Measurements from ENCODE around the gene KCTD15. TPM values are rescaled to one million over a fixed set of nuclear protein-coding genes. Genes with fewer than 3 reads are reported as not detected.

Gene KCTD15
- total RNA-seq, 1 donor from 2014 or later: 9.9 TPM

GRCh38 chr19:33841685-33842084 lies 45.0 kb downstream of the KCTD15 start:
- Histone ChIP-seq H3K4me3 (no peak overlapping the region), H3K27ac (replicated peaks) (no peak overlapping the region), H3K27me3 (ENCODE audit: low read depth) (peaks cover 38% of the 10 kb centered on the region), H3K4me1 (no peaks in the 10 kb centered on the region), H3K36me3 (no peaks in the 10 kb centered on the region), H3K9me3 (replicated peaks) (no peaks in the 10 kb centered on the region)
- DNase-seq: no peak
- intact Hi-C loops (cut with micrococcal nuclease): no loop called here
- no peak for TF ChIP-seq CTCF (IDR thresholded peaks at IDR 0.05; ENCODE audit: borderline replicate concordance)

- intact Hi-C loops (cut with micrococcal nuclease): no loop called here
- peaks cover 33% of the 10 kb centered on the region for H3K27me3 ChIP-seq (ENCODE audit: low read depth)
- no peak overlapping the region for H3K27ac ChIP-seq (replicated peaks)
- no peaks in the 10 kb centered on the region for H3K9me3 ChIP-seq (replicated peaks)
- no peak overlapping the region for H3K4me3 ChIP-seq
- no peaks in the 10 kb centered on the region for H3K36me3 ChIP-seq
- H3K4me1 ChIP-seq: no peaks in the 10 kb centered on the region
- DNase-seq: no peak
- no peak for TF ChIP-seq CTCF (IDR thresholded peaks at IDR 0.05; ENCODE audit: borderline replicate concordance)
These were observed 47.8 kb downstream of the KCTD15 start for GRCh38 chr19:33844478-33844877.

GRCh38 chr19:33845498-33845897 lies 48.8 kb downstream of the KCTD15 start:
- Histone ChIP-seq H3K27ac (replicated peaks) (no peak overlapping the region), H3K4me3 (no peak overlapping the region), H3K36me3 (no peaks in the 10 kb centered on the region), H3K4me1 (no peaks in the 10 kb centered on the region), H3K9me3 (replicated peaks) (peaks cover 5% of the 10 kb centered on the region), H3K27me3 (ENCODE audit: low read depth) (peaks cover 23% of the 10 kb centered on the region)
- DNase-seq: no peak
- TF ChIP-seq CTCF (IDR thresholded peaks at IDR 0.05; ENCODE audit: borderline replicate concordance): no peak
- intact Hi-C loops (cut with micrococcal nuclease): no loop called here

- H3K27me3 ChIP-seq (ENCODE audit: low read depth): no peaks in the 10 kb centered on the region
- intact Hi-C loops (cut with micrococcal nuclease): no loop called here
- no peak for DNase-seq
- no peaks in the 10 kb centered on the region for H3K36me3 ChIP-seq
- no peaks in the 10 kb centered on the region for H3K4me1 ChIP-seq
- no peak for TF ChIP-seq CTCF (IDR thresholded peaks at IDR 0.05; ENCODE audit: borderline replicate concordance)
- peaks cover 28% of the 10 kb centered on the region for H3K9me3 ChIP-seq (replicated peaks)
- H3K4me3 ChIP-seq: no peak overlapping the region
- no peak overlapping the region for H3K27ac ChIP-seq (replicated peaks)
These were observed 53.0 kb downstream of the KCTD15 start for GRCh38 chr19:33849551-33850147.

GRCh38 chr19:33859016-33859415 lies 62.3 kb downstream of the KCTD15 start:
- no peak for DNase-seq
- Histone ChIP-seq H3K27ac (replicated peaks) (no peak overlapping the region), H3K4me1 (peaks cover 5% of the 10 kb centered on the region), H3K36me3 (no peaks in the 10 kb centered on the region), H3K9me3 (replicated peaks) (no peaks in the 10 kb centered on the region), H3K4me3 (no peak overlapping the region), H3K27me3 (ENCODE audit: low read depth) (peaks cover 5% of the 10 kb centered on the region)
- intact Hi-C loops (cut with micrococcal nuclease): no loop called here
- no peak for TF ChIP-seq CTCF (IDR thresholded peaks at IDR 0.05; ENCODE audit: borderline replicate concordance)

Measured in left ventricle myocardium inferior (tissue), 1 donor.